ENCODE measurements around the gene ABCA2. TPM values are rescaled to one million over a fixed set of nuclear protein-coding genes. Genes with fewer than 3 reads are reported as not detected.
A peak's percentile ranks its signal among the peaks of the same experiment; 100 is the strongest.

ABCA2 gene
- total and polyA plus RNA-seq, 9 of the 15 experiments (the other 6 are each of a cell fraction or from before 2014, with no cell fraction given): 0.69 to 16.3 (median 6.1) TPM; not detected in 2

- TF ChIP-seq, protein P1, sequence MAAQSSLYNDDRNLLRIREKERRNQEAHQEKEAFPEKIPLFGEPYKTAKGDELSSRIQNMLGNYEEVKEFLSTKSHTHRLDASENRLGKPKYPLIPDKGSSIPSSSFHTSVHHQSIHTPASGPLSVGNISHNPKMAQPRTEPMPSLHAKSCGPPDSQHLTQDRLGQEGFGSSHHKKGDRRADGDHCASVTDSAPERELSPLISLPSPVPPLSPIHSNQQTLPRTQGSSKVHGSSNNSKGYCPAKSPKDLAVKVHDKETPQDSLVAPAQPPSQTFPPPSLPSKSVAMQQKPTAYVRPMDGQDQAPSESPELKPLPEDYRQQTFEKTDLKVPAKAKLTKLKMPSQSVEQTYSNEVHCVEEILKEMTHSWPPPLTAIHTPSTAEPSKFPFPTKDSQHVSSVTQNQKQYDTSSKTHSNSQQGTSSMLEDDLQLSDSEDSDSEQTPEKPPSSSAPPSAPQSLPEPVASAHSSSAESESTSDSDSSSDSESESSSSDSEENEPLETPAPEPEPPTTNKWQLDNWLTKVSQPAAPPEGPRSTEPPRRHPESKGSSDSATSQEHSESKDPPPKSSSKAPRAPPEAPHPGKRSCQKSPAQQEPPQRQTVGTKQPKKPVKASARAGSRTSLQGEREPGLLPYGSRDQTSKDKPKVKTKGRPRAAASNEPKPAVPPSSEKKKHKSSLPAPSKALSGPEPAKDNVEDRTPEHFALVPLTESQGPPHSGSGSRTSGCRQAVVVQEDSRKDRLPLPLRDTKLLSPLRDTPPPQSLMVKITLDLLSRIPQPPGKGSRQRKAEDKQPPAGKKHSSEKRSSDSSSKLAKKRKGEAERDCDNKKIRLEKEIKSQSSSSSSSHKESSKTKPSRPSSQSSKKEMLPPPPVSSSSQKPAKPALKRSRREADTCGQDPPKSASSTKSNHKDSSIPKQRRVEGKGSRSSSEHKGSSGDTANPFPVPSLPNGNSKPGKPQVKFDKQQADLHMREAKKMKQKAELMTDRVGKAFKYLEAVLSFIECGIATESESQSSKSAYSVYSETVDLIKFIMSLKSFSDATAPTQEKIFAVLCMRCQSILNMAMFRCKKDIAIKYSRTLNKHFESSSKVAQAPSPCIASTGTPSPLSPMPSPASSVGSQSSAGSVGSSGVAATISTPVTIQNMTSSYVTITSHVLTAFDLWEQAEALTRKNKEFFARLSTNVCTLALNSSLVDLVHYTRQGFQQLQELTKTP (IDR thresholded peaks at IDR 0.05; ENCODE audit: low read depth in 1 of 2, partially characterized antibody in 2 of 2): no peak
- no peak for TF ChIP-seq RBM17 (IDR thresholded peaks at IDR 0.05; ENCODE audit: borderline replicate concordance, low read depth, low read length)
- peak; percentile 99 for TF ChIP-seq FOXO4 (CRISPR knock-in tag; IDR thresholded peaks at IDR 0.05)
- no peak for TF ChIP-seq HDAC3 (IDR thresholded peaks at IDR 0.05; ENCODE audit: borderline replicate concordance, partially characterized antibody)
- peak; percentile 76 for TF ChIP-seq SNAPC5 (CRISPR knock-in tag; IDR thresholded peaks at IDR 0.05)
- no peak for TF ChIP-seq ZNF316 (IDR thresholded peaks at IDR 0.05)
- TF ChIP-seq, protein P2, sequence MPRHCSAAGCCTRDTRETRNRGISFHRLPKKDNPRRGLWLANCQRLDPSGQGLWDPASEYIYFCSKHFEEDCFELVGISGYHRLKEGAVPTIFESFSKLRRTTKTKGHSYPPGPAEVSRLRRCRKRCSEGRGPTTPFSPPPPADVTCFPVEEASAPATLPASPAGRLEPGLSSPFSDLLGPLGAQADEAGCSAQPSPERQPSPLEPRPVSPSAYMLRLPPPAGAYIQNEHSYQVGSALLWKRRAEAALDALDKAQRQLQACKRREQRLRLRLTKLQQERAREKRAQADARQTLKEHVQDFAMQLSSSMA (CRISPR knock-in tag; IDR thresholded peaks at IDR 0.05): peak; percentile 86
- TF ChIP-seq NRF1 (conservative IDR thresholded peaks at IDR 0.05 in 1 of 2, IDR thresholded peaks at IDR 0.05 in 1 of 2): no peak
- TF ChIP-seq ZNF778 (CRISPR knock-in tag; IDR thresholded peaks at IDR 0.05): no peak
- TF ChIP-seq RFX1 (IDR thresholded peaks at IDR 0.05): no peak
- TF ChIP-seq NR1H2 (CRISPR knock-in tag; IDR thresholded peaks at IDR 0.05): no peak
- TF ChIP-seq TCF7L2 (IDR thresholded peaks at IDR 0.05; ENCODE audit: low read depth, low read length): no peak
- no peak for TF ChIP-seq ZFP36 (IDR thresholded peaks at IDR 0.05; ENCODE audit: low read depth, low read length, partially characterized antibody)
- TF ChIP-seq DMBX1 (CRISPR knock-in tag; IDR thresholded peaks at IDR 0.05; ENCODE audit: borderline replicate concordance): peak; percentile 100
- TF ChIP-seq NFATC3 (IDR thresholded peaks at IDR 0.05): no peak
- TF ChIP-seq MXD1 (CRISPR knock-in tag; IDR thresholded peaks at IDR 0.05; ENCODE audit: borderline replicate concordance, poor library complexity, severe bottlenecking): peak; percentile 68
- no peak for TF ChIP-seq ZC3H11A (IDR thresholded peaks at IDR 0.05; ENCODE audit: low read depth, low read length)
- peak; percentile 94 for TF ChIP-seq ZNF134 (CRISPR knock-in tag; conservative IDR thresholded peaks at IDR 0.05)
- peak; percentile 80 for TF ChIP-seq JUNB (CRISPR knock-in tag; conservative IDR thresholded peaks at IDR 0.05)
These were observed 46.7 kb upstream of the ABCA2 start (continued) for GRCh38 chr9:137074657-137075274.
